HG03175 (cell line): Measurements from ENCODE around the gene FCN3.

ENCODE experiments used
- ATAC-seq: cut with Tn5 transposase; IDR thresholded peaks from one replicate; pipeline ENCODE4 v1.9.1; 2021; ENCODE audit warnings: mild to moderate bottlenecking, moderate library complexity; ENCODE audit not compliant: unreplicated experiment

Gene FCN3

DNA sequence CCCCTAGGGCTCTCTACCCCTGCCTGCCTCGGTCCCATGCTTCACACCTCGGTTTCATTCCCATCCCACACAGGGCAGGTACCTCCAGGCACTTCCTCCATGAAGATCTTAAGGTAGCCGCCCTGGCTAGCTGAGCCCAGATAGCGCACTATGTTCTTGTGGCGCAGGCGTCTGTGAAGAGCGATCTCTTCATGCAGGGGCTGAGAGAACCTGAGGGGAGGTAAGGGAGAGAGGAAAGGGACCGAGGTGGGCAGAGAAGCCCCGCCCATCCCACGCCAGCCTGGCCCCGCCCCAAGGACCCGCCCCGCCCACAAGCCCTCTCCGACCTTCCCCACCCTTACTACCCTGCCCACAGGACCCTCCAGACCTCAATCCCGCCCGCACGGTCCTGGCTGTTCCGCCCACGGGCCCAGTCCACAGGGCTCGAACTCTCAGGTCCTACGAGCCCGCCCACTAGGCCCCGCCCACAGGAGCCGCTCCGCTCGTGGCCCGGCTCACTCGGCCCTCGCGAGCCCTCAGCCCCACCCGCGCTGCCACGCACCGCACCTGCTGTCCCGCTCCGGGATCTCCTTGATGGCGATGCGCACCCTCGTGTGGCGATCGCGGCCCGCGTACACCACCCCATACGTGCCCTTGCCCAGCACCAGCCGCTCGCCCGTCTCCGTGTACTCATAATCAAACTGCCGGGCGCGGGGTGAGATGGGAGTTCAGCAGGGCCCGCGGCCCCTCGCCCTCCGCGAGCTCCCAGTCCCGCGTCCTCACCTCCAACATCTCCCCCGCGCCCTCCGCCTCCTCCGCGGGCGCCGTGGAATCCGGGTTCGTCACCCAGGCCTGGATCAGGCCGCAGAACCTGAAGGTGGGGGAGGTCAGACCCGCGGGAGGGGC, 14.2 kb downstream of the FCN3 start:
- no peak for ATAC-seq

DNA sequence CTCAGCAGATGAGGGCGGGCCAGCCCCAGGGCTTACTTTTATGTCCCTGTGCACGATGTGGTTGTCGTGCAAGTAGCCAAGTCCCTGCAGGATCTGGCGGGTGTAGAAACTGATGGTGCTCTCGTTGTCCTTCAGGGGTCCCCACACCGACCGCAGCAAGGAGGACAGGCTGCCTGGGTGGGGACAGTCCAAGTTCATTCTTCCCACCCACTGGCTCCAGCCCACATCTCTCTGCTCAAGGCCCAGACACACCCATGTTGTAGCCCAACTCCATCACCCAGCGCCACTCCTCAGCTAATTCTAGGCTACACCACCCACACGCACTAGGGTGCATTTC, 14.8 kb downstream of the FCN3 start:
- ATAC-seq: no peak

DNA sequence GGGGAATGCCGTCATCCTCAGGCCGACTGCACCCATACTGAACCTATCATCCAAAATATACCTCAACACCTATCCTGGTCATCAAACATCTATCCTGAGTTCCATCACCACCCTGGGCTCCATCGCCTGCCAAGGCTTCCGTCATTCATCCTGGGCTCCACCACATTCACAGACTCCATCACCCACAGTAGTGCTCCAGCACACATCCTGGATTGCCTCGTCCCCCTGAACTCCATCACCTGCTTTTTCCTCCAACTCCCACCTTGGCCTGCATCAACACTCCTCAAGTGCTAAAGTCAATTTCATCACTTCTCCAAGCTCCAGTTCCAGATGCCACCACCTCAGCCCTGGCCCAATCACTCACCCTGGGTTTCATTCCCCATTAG, 15.7 kb downstream of the FCN3 start:
- no peak for ATAC-seq

DNA sequence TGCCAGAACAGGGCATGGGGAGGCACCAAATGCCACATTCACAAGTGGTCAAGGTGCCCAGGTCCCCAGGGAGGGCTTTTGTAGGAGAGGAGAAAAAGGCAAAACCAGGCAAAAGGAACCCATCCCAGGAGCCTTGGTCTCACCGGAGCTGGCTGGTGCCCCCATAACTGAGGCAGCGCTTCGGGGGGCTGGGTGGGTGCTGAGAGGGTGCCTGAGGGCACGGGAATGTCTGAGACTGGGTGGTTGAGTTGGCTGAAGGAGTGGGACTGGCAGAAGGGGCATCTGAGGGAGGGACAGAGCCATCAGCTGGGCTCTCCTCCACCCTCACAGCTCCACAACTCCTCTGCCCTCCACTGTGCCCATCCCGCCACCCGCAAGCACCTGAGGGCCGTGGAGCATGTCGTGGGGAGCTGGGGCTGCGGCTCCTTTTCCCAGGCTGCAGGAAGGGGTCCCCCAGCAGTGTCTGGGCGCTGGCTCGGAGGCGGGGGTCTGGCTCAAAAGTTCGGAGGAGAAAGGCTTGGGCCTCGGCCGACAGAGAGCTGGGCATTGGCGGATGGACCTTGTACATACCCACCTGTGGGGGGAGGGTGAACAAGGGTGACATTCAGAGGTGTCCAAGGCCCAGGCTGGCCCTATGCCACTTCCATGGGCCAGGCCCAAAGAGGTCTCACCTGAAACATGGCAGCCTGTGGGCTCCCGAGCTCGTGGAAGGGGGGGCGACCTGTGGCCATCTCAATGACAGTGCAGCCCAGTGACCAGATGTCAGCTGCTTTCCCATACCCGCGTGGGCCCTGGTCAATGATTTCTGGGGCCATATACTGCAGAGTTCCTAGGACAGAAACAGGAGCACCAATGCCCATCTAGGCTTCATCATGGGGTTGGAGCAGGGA, 16.3 kb downstream of the FCN3 start:
- no peak for ATAC-seq

DNA sequence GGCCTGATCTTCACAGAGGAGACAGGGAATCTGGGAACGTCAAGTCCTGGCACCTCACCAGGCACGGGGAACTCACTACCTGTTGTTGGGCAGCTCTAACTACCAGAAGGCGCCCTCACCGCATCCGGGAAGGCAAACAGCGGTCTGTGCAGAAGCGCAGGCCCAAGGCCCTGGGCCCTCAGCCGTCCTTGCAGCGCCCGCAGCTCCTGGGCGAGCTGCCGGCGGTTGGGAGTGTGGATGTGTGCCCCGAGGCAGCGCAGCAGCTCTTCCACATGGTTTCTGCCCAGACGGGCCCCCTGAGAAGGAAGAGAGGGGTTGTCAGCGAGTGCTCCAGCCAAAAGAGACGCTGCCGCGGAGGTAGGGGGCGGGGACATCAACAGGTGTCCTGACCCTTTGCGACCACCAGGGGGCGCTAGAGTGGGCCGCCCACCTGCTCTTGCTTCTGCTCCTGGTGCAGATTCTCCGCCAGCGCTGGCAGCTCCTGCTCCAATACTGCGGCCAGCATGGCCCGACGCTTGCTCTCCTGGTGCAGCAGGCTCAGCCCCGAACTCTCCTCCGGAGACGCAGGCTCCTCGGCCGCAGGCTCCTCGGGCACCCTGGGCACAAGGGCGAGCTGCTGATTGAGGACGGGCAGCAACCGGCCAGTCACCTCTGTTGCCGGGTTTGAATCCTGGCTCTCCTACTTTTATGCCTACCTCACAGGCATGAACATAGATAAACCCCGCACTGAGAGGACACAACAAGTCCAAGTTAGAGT, 17.2 kb downstream of the FCN3 start:
- ATAC-seq: no peak

DNA sequence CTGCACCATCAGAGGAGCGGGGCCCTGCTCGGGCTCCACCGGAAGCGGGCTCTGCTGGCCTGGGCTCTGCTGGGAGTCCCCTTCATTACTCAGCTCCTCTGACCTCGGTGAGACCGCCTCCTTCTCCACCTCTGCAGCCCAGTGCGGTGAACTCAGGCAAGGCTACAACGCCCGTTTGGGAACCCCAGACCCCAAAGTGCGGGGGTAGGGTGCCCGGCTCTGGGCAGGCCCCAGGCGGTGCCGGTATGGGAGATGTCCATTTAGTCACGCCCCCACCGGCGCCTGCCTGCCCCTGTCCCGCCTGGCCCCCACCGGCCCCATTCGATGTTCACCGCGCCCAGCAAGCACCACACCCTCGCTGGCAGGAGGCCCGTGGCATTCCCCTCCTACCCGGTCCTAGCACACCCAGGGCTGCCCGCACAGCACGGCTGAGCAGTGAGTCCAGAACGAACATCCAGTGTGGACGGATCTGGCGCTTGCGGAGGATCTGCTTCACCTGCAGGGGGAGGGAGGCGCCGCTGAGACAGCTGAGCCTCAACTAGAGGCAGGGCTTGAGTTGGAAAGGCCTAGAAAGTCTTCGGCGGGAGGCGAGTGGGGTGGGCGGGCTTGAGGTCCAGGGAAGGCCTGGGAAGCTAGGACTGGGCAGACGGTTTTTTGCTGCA, 17.9 kb downstream of the FCN3 start:
- no peak for ATAC-seq

DNA sequence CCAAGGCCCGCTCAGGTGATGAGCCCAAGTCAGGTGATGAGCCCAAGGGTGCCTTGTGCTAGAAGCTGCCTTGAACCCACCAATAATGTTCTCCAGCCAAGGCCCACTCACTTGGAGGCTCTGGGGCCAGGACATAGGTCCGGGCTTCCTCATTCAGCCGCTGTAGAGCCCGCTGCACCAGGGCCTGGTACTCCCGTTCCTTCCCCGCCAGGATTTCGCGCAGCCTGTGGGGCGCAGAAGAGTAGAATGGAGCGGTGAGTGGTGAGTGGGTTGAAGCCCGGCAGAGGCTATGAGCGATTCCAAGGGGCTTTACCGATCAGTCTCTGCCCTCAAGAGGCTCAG, 18.4 kb downstream of the FCN3 start:
- ATAC-seq: no peak

DNA sequence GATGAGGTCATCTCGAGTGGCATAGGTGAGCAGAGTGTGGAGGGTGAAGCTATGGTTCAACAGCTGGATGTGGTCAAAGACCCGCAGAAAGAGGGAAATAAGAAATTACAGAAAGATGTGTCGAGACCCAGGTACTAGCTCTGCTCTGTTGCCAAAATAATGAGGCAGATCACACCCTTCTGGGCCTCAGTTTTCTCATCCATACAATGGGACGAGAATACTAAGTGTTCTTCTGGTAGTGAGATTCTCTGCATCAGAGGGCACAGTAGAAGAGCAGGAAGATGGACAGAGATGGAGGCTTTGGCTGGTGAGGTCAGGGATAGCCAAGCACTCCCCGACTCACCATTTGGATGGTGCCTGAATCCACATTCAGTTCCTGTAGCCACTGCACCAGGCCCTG, 18.9 kb downstream of the FCN3 start:
- no peak for ATAC-seq

DNA sequence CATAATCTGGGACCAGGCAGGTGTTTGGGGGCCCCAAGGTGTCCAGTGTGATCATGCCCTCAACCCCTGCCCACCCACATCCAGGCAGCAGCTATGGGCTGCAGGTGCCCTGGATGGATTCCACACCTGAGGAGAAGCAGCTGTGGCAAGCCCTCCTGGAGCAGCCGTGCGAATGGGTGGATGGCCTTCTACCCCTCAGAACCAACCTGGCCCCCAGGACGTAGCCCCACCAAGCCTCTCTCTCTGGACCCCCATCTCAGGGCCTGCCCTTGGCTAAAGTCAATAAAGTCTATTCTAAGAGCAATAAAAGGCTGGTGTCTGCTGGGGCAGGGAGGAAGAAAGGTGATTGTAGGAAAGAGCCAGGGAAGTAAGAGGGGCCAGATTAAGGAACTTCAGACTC, 21.0 kb downstream of the FCN3 start:
- ATAC-seq: no peak

DNA sequence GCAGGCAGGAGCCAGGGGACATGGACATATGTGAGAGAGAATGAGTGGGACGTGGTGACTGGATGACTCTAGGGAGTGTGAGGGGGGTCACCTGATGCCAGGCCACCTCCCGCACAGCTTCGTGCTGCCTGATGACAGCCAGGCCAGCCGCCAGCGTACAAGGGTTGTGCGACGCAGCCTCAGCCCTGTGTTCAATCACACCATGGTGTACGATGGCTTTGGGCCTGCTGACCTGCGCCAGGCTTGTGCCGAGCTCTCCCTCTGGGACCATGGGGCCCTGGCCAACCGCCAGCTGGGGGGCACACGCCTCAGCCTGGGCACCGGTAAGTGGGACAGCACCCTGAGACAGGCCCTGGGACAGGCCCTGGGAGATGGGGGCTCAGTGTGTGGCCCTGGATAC, 21.5 kb downstream of the FCN3 start:
- ATAC-seq: no peak

DNA sequence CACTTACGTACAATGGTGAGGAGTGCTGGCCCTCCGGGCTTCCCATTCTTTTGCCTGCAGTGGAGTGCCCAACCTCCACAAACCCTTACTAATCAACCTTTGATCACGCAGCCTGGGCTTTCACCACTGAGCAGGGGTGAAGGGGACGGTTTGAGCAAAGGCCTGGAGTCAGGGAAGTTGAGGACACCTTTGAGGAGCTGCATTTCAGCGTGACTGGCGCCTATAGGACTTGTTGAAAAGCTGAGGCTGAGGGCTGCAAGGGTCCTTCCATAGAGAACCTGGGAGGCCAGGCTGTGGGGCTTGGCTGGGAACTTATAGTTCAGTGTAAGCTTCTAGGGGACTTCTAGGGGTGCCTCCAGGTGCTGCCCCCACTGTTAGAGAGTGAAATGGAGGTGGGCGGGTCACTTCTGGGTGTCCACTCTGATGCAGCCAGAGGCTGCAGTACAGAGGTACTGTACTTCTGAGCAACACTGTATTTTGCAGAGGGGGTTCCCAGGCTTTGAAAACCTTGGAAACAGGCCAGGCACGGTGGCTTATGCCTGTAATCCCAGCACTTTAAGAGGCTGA, 23.0 kb downstream of the FCN3 start:
- no peak for ATAC-seq

DNA sequence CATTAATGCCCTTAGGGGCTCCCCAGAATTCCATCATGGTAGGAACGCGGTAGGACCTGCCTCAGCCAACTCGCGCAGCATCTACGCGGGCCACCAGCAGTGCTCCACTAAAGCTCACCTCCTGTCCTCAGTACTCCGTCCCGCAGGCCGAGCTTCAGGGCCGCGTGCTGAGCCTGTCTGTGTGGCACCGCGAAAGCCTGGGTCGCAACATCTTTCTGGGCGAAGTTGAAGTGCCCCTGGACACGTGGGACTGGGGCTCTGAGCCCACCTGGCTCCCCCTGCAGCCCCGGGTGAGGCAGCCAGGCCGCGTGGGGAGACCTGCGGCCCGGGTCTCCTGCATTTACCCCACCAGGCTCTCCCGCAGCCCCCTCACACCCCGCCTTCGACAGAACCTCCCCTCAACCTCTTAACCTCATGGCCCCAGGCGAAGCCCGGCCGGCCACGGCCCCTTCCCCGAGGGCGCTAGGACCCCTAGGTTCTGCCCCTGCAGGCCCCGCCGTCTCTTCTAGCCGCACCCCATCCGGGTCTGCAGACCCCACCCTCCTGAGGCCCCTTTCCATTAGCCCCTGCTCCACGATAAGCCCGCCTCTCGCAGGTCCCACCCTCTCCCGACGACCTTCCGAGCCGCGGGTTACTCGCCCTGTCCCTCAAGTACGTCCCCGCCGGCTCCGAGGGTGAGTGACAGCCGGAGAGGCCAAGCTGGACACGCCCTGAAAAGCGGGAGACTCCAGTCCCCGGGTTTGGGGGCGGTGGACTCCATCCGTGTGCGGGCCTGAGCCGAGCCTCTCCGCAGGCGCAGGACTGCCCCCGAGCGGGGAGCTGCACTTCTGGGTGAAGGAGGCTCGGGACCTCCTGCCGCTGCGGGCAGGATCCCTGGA, 23.7 kb downstream of the FCN3 start:
- ATAC-seq: no peak

DNA sequence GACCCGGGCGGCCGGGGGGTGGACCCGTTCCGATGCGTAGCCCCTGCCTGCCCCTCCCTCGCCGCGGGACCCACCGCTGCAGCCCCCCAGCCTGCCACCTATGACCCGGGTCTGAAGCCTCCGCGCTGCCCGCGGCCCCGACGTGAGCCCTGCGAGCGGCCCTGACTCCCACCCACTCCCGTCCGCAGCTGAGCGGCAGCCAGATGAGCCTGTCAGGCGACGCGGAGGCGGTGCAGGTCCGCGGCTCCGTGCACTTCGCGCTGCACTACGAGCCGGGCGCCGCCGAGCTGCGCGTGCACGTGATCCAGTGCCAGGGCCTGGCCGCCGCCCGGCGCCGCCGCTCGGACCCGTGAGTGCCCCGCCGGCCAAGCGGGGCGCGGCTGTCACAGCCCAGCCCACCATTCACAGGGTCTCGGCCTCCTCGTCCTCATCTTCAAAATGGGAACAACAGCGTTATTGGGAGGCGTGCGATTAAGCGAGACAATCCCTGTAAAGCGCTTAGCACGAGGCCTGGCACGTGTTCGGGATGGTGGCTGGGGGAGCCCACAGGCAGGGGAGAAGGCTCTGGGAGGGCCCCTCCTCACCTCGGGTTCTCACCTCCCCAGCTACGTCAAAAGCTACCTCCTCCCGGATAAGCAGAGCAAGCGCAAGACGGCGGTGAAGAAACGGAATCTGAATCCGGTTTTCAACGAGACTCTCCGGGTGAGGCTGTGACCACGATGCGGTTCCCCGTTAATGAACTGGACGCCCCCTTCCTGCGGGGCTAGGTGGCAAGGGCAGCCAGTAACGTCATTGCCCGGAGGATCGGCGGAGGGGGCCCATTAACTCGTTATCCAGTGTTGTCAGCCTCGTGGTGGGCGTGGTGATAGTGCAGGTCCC, 24.6 kb downstream of the FCN3 start:
- ATAC-seq: no peak

DNA sequence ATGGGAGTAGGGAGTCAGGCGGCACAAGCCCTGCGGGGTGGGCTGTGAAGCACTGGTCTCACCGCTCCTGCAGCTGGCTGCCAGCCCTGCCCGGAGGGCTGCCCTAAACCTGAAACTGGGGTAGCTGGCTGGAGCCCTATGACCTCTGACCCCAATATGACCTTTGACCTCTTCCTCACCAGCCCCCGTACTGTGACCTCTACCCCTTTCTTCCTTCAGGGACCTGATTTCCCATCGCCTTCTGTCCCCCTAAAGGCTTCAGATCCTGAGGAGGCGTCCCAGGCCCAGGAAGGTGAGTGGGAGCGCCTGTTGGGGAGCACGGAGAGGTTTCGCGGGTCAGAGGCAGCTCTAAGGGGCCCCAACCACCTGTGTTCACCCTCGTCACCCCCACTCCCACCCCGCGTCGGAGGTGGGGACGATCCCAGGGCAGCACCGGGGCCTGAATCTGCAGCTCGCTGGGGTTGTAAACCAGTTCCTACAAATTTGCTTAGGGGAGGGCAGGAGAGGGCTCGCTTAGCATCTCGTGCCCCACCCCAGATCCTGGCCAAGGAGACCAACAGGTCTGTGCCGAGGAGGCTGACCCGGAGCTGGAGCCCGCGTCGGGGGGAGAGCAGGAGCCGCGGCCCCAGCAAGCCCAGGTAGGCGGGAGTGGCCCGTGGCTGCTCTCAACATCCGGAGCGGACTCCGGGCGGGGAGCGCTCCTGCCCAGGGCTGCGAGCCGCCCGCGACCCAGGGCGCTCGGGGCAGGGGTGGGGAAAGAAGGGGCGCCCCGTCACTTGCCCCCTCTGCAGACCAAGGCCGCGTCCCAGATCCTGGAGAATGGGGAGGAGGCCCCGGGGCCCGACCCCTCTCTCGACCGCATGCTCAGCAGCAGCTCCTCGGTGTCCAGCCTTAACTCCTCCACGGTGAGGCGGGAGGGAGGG, 25.5 kb downstream of the FCN3 start:
- ATAC-seq: no peak

DNA sequence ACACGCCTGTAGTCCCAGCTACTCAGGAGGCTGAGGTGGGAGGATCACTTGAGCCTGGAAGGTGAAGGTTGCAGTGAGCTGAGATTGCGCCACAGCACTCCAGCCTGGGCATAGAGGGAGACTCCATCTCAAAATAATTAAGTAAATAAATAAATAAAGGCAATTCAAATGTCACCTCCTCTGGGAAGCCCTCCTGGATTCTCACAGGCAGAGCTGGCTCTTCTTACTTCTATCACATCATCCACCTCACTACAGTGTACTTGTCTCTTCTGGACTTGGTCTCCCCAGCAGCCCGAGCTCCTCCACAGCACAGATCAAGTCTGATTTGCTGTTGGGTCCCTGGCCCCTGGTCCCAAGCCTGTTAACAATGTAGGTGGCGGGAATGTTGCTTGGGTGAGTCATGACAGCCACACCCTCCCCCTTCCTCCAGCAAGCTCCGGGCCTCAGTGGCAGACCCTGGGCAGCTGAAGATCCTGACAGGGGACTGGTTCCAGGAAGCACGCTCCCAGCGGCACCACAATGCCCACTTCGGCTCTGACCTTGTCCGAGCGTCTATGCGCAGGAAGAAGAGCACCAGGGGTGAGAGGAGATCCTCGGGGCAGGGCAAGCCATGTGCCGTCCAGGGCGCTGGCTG, 27.5 kb downstream of the FCN3 start:
- no peak for ATAC-seq

DNA sequence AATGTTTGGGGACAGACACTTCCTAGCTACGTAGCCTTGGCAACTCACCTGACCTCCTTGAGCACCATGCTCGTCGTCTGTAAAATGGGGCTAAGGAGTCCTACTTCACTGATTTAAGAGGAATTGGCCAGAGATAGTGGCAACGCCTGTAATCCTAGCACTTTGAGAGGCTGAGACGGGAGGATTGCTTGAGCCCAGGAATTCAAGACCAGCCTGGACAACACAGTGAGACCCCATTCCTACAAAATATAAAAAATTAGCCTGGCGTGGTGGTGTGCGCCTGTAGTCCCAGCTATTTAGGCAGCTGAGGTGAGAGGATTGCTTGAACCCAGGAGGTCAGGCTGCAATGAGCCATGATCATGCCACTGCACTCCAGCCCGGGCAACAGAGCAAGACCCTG, 28.3 kb downstream of the FCN3 start:
- no peak for ATAC-seq

DNA sequence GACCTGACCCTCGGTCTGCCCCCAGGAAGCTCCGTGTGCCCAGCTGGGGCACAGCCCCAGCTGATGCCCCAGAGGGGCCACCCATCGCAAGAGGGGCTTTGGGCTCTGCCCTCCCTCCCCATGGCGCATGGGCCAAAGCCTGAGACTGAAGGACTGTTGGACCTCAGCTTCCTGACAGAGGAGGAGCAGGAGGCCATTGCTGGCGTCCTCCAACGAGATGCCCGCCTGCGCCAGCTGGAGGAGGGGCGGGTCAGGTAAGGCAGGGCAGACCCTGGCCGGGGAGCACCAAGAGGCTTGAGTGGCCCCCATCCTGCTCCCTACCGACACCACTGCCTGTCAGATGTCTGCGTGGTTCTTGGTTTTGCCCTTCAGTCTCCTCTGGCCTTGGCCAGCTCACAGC, 29.4 kb downstream of the FCN3 start:
- no peak for ATAC-seq
